HG02571 (cell line): ENCODE data around the gene INPP1.

ENCODE experiments used
- ATAC-seq: cut with Tn5 transposase; IDR thresholded peaks from one replicate; pipeline ENCODE4 v1.9.1; 2021; ENCODE audit warnings: mild to moderate bottlenecking, moderate library complexity; ENCODE audit not compliant: unreplicated experiment

The INPP1 gene

DNA sequence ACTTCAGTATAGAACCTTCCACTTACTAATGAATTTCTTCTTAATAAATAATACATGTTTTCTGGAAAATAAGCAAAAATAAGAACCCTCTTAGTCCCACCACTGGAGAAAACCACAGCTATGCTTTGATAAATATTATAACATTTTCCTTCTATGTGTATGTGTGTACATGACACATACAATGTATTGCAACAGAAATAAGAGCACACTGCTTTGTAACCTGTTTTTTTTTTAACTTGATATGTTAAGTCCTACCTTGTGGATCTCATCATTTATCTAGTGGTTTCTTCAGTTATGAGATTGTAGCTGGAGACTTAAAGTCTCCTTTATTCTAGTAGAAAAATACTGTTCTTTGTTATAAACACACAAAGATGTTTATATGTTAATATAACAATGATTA is 17.2 kb downstream of the INPP1 start:
- ATAC-seq, result no peak

DNA sequence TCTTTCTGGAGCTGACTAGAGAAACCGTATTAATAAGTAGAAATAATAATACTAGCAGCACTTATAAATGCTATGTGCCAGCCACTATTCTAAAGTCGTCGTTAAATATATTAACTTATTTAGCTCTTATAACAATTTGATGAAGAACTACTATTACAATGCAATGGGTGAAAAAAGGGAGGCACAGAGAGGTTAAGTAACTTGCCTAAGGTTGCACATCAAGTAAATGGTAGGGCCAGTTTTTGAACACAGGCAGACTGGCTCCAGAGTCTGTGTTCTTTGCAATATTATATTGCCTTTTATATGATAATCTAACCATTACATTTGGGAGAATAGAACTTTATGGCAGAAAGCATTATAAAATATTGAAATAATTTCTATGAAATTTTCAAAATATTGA is 17.6 kb downstream of the INPP1 start:
- no peak for ATAC-seq

DNA sequence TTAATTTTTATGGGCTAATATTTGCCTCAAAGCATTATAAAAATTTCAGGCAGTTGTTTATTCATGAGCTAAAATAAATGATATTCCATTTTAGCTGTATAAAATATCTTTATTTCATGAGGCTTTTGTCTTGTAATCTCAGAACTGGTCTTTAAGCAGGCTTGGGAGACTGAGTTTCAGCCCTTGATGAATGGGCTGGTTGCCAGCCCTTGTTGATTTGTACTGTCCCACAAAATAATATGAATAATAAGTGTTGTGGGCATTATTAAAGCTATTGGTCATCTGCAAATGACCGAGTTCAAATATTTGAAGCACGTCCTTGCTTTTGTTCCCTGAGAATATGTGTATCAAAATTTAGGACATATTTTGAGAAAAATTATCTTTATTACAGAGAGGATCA is 18.2 kb downstream of the INPP1 start:
- ATAC-seq, result no peak

DNA sequence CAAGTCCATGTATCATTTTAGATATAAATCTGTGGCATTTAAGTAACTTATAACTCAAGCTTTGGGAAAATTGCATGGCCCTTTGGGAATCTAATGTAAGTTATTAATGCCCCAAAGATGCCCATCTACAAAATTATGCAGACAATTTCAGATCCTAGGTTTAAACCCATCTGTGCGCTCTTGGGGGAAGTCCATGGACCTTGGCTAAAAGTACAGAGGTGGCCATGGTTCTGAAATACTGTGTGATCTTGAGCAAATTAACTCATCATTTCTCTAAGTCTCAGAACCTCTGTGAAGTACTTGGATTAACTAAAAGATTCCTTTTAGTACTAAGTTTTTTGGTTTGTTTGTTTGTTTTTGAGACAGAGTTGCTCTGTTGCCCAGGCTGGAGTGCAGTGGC is 19.5 kb downstream of the INPP1 start:
- ATAC-seq, result no peak

DNA sequence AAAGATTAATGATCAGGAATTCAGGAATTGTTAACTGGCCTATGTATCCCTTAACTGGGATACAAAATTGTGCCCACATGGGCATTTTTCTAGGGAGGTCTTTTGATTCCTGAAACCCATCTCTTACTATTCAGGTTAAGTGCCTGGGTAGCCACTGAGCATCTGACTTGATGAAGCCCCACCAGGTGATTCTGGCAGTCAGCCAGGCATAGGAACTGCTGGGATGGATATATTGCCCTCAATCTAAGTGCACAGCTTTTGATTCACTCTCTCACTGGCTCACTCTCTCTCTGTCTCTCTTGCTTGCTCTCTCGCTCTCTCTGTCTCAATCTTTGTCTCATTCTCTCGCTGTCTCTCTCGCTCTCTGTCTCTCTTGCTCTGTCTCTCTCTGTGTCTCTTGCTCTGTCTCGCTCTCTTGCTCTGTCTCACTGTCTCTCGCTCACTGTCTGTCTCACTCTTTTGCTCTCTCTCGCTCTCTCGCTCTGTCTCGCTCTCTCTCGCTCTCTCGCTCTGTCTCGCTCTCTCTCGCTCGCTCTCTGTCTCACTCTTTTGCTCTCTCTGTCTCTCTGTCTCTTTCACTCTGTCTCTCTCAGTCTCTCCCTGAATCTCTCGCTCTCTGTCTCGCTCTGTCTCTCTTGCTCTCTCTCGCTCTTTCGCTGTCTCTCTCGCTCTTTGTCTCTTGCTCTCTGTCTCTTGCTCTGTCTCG is 22.3 kb downstream of the INPP1 start:
- no peak for ATAC-seq

DNA sequence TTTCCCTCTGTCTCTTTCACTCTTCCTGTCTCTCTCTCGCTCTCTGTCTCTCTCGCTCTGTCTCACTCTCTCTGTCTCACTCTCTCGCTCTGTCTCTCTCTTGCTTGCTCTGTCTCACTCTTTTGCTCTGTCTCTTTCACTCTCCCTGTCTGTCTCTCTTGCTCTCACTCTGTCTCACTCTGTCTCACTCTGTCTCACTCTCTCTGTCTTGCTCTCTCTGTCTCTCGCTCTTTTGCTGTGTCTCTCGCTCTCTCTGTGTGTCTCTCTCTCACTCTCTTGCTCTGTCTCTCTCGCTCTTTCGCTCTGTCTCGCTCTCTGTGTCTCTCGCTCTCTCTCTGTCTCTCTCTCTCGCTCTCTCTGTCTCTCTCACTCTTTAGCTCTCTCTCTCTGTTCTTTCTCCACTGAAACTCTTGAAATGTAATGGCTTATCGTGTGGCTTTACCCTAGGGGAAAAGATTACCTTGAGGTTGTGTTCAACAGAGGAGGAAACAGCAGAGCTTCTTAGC is 22.9 kb downstream of the INPP1 start:
- ATAC-seq, result no peak

DNA sequence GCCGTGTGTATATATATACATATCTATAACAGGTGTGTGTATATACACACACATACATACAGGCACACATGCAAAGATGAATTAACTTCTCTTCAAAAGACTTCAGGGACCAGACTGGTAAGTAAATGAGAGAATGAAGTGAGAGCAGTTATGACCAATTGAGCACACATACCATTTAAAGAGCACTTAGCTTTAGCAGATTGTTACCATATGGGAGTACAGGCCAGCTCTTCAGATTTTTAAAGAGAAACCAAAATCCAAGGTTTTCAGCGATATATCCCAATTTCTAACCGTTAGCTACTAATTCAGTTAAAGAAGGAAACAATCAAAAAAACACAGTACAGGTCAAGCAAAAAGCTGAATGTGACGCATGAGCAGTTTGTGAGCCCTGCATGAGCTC is 23.7 kb downstream of the INPP1 start:
- no peak for ATAC-seq

DNA sequence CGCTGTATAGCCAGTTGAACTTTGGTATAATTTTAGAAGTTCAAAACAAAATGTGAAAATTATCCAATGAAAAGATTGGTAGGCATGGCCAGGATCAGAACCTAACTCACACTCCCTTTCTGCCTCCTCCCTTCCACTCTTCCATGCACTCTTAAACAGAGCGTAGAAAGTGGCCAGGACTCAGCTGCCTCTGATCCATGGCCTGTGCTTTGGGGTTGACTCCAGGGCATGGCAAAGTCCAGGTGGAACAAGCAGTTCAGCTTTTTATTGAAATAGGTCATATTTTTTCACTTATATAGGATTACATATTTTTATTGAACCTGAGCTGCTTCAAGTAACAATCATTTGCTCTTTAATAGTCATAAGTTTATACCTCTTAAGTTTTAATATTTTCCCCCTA is 26.2 kb downstream of the INPP1 start:
- no peak for ATAC-seq

DNA sequence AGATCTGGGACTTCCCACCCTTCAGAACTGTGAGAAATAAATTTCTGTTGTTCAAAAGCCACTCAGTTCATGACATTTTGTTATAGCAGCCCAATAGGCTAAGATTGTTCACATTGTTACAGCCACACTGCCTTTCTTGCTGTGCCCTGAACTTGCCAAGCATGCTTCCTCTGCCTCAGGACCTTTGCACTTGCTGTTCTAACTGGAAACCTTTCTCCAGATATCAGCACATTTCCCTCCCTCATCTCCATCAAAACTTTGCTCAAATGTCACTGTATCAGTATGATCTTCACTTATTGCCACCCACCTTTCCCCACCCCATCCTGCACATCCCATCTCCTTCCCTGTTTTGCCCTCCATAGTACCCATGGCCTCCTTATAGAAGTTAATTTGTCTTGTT is 32.7 kb downstream of the INPP1 start:
- no peak for ATAC-seq

DNA sequence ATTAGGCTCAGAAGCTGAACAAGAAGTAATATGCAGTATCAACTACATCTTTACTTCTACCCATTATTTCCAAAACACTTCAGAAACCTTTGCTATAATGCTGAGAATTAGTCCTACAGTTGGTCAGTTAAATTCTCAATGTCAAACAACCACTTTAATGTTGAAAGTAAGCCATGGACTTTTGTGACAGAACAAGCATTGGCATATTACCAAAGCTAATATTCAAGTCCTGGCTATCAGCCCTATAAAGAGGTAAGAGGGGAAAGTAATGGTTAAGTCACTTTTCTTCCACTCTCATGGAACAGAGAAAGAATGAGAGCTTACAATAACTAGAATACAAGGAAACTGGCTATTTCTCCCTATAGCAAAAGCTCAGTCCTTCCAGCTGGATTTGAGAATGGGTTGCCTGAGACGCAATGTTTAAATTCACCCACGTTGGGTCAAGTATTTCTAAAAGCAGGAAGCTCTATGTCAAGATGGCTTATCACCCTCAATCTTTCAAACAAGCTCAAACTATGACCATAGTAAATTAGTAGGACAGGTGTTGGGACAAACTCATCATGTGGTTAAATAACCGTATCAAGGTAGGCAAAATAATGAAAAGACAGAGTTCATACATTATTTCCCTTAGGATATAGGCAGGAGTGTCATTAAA is 33.3 kb downstream of the INPP1 start:
- no peak for ATAC-seq

DNA sequence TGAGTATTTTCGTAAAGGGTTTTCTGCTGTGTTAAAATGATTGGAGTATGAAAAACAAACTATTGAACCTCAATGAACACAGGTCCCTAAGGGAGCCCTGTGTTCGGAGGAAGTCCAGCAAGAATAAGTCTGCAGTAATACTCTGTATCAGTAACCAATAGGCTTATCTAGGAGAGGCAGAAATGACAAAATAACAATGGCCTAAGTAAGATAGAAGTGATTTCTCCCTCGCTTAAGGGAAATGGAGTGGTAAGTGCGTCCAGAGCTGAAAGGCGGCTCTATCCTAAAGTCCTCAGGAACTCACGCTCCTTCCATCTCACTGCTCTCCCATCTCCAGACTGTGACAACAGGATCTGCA is 35.5 kb downstream of the INPP1 start:
- ATAC-seq, result no peak

DNA sequence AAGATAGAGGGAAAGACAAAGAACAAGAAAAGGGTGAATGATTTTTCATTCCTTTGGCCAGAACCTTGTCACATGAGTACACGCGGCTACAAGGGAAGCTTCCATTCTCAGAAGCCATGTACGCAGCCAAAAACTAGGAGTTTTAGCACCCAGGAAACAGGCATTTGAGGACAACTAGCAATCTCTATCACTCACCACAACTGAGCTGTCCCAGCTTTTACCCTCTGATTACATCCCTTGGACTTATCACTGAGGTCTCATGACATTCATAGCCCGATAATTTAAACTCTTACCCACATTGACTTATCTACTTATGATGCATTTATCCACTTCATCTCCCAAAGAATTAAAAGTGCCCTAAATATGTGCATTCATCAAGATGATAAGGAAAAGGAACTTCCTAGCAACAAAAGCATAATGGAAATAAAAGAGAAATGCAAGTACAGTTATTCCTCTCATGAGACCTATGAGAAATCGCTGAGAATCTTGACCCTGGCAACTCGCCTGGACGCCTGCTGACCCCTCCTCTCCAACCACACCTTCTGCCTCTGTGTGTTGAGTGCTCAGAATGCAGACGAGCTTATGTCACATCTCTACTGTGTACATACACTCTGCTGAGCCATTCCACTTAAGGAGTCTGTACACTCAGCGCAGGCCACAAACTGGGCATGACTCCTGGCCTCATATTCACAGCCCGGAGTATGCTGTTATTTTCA is 36.0 kb downstream of the INPP1 start:
- no peak for ATAC-seq

DNA sequence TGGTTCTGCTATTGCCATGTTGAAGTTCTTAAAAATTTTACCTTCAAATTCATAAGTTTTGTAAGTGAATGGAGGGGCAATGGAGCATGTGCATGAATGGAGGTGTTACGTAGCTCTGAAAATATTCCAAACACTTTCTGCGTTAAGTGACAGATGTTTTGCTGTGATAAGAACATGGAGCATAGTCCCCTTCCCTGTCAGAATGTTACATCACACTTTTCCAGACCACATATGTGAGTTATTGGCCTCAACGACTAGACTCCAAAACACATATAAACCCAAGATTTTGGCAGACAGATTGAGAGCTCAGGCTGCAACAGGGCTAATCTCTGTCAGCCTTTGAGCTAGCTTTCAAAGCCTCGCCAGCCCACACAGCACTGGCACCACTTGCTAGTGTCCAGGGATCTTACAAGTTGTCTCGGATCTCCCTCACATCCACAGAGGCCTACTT is 37.6 kb downstream of the INPP1 start:
- ATAC-seq, result no peak

DNA sequence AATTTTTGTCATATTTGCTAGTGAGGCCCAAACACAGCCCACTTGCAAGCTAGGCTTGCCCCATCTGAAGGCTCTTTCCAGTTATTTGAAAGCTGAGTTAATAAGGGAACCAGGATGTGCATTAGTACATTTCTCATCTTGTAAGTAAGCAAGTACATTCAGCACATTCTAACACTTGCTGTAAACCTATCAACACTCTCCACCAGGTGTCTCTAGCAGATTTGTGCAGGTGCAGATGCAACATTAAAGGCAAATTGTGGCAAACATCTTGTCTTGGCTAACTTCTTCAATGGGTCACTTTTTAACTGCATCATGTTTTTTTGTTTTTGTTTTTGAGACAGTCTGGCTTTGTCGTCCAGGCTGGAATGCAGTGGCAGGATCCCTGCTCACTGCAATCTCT is 39.5 kb downstream of the INPP1 start:
- ATAC-seq, result peak; percentile 90

DNA sequence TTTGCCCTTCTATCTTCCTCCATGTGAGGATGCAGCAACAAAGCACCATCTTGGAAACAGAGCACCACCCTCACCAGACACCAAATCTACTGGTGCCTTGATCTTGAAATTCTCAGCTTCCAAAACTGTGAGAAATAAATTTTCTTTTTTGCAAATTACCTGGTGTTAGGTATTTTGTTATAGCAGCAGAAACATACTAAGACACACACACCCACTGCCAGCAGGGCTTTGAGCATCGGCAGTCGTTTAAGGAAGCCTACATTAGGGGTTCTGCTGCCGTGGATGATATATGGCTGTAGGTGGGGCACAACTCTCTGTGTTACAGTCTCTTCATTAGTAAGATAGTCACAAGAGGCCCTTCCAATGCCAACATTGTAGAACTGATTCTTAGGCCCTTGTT is 44.0 kb downstream of the INPP1 start:
- no peak for ATAC-seq

DNA sequence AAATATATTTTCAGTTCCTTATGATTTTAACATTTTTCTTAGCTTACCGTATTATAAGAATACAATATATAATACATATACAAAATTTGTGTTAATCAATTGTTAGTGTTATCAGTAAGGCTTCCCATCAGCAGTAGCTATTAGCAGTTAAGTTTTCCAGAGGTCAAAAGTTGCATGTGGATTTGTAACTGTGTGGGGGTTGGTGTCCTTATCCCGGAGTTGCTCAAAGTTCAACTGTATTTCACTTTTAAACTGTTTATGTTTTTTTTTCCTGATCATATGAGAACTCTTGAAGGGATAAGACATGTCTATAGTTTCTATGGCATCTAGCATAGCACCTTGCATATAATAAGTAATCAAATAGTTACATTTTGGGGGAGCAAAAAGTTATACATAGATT is 52.9 kb downstream of the INPP1 start:
- ATAC-seq, result no peak

DNA sequence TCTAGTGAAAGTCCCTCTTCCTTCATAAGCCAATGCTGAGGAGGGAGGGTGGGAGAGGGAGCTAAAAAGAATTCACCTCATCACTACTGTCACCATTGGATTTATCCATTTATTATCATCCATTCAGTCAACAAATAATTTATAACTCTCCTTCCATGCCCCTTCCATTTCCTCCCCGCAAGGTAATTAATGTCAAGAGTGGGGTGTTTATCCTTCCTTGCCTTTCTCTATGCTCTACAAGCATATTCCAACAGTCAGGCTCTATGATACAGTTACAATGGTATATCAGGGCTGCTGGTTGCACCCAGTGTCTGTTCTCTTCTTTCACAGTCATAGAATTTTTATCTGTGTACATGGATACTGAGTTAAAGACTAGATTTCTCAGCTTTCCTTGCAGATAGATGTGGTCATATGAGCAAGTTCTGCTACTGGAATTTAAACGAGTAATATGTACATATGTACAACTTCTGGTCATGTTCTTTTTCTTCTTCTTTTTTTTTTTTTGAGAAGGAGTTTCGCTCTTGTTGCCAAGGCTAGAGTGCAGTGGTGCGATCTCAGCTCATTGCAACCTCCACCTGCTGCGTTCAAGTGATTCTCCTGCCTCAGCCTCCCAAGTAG is 59.7 kb downstream of the INPP1 start:
- ATAC-seq, result no peak

DNA sequence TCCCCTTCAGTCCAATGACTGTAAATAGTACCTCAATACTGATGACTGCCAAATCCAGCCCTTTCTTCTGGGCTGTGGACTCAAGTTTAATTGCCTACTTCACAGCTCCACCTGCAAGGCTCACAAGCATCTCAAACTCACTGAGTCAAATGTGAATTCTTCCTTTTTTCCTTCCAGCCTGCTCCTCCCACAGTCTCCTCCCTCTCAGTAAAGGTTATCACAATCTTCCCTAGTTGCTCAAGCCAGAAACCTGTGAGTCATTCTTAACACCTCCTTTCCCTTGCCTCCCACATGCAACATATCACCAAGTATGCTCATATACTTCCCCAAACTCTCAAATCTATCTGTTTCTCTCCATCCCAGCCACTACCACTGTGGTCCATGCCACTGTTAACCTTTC is 61.1 kb downstream of the INPP1 start:
- ATAC-seq, result no peak

DNA sequence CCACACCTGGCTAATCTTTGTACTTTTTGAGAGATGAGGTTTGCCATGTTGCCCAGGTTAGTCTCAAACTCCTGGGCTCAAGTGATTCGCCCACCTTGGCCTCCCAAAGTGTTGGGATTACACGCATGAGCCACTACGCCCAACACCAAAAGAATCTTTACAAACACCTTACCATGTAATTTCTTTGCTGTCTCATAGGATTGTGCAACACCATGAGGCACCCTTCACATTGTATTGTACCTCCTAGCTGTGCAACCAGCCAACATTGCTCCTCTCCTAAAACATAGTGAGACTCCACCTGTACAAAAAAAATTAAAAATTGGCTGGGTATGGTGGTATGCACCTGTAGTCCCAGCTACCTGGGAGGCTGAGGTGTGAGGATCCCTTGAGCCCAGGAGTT is 61.7 kb downstream of the INPP1 start:
- ATAC-seq, result no peak

DNA sequence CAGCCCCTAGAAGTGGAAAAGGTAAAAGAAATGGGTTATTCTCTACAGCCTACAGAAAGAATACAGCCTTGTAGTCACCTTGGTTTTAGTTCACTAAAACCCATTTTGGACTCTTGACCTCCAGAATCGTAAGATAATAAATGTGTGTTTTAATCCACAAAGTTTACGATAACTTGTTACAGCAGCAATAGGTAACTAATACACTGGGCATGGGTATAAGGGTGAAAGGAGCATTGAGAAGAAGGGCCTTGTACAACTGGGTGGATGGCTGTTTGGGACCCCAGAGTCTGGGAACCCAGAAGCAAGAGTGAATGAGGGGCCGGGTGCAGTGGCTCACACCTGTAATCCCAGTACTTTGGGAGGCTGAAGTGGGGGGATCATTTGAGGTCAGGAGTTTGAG is 62.6 kb downstream of the INPP1 start:
- no peak for ATAC-seq

DNA sequence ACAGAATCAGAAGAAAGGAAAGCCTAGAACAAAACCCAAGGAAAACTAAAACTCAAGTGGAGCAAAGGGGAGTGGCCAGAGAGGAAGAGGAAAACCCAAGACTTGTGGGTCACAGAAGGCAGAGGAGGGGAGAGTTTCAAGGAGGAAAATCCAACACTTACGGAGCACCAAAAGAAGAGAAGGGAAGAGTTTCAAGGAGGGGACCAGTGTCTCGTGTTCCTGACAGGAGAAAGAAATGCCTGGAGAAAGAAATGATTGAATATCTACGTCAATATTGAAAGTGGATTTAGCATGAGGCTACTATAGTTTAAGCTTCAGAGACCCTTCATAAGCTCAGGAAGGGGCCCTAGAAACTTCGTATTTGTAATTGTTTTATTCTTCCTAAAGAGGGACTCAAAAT is 63.4 kb downstream of the INPP1 start:
- no peak for ATAC-seq

DNA sequence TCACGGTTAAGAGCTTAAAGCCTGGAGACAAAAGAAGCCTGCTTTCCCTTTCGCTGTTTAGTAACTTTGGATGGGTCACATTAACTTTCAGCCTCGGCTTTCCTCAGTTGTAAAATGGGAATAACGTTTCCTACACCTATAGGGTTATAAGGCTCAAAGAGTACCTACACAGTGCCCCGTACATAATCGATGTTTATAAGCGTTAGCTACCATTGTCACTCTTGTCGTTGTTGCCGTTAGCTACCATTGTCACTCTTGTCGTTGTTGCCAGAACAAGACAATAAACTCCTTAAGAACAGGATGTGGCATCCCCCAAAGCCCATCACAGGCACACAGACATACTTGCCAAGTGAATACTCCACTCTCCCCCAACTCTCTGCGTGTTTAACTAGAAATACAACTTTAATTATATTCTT is 63.9 kb downstream of the INPP1 start:
- no peak for ATAC-seq
